Measurements from ENCODE around the gene NEURL1.
"Not testable (repeated sequence)": the region's sequence is repeated elsewhere in the genome, so short reads cannot be mapped to it uniquely, and the experiment has no call there.

DNA sequence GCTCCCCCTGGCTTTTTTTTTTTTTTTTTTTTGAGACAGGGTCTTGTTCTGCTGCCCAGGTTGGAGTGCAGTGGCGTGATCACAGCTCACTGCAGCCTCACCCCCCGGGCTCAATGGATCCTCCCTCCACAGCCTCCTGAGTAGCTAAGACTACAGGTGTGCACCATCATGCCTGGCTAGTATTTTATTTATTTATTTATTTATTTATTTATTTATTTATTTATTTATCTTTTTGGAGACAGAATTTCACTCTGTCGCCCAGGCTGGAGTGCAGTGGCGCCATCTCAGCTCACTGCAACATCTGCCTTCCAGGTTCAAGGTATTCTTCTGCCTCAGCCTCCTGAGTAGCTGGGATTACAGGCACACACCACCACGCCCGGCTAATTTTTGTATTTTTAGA is 10.3 kb downstream of the NEURL1 start:
- TF ChIP-seq, protein P1, sequence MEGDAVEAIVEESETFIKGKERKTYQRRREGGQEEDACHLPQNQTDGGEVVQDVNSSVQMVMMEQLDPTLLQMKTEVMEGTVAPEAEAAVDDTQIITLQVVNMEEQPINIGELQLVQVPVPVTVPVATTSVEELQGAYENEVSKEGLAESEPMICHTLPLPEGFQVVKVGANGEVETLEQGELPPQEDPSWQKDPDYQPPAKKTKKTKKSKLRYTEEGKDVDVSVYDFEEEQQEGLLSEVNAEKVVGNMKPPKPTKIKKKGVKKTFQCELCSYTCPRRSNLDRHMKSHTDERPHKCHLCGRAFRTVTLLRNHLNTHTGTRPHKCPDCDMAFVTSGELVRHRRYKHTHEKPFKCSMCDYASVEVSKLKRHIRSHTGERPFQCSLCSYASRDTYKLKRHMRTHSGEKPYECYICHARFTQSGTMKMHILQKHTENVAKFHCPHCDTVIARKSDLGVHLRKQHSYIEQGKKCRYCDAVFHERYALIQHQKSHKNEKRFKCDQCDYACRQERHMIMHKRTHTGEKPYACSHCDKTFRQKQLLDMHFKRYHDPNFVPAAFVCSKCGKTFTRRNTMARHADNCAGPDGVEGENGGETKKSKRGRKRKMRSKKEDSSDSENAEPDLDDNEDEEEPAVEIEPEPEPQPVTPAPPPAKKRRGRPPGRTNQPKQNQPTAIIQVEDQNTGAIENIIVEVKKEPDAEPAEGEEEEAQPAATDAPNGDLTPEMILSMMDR (conservative IDR thresholded peaks at IDR 0.05; ENCODE audit: low read depth, low read length), result not testable (repeated sequence)
- not testable (repeated sequence) for TF ChIP-seq EZH2 (IDR thresholded peaks at IDR 0.05; ENCODE audit: low read length, unreplicated experiment); EZH2phosphoT487 (IDR thresholded peaks at IDR 0.05; ENCODE audit: borderline replicate concordance, low read length)

All from PC-3 (cell line).